Natural killer cell treated with Interleukin-12 subunit alpha and Interleukin-12 subunit beta and Interleukin-15 and Interleukin-18, amount 100 ng/mL, for 72 hours (primary cell): ENCODE data around the gene RERE. TPM values are rescaled to one million over a fixed set of nuclear protein-coding genes. Genes with fewer than 3 reads are reported as not detected.

Source experiments
- ATAC-seq, 2 donors: fragments of 150-1000 bp; cut with Tn5 transposase in 1 of 2; sonication (Bioruptor Pico), chemical (Tn5 transposase) in 1 of 2; 2 replicates each; pipeline ENCODE4 v1.10.0; 2021
- DNase-seq: peaks from one replicate; pipeline ENCODE4 v3.0.0; 2022; ENCODE audit warnings: low spot score
- H3K27ac Mint-ChIP-seq, 2 donors: 1 replicate in 1 of 2; 2 replicates in 1 of 2; pipeline ENCODE4 v1.8.0; 2022; ENCODE audit warnings: mixed read lengths in 2 of 2, mild to moderate bottlenecking in 1 of 2, moderate library complexity in 1 of 2
- H3K27me3 Mint-ChIP-seq, 2 donors: 1 replicate in 1 of 2; 2 replicates in 1 of 2; pipeline ENCODE4 v1.8.0; 2022; ENCODE audit warnings: mixed read lengths in 2 of 2
- H3K36me3 Mint-ChIP-seq: one replicate; pipeline ENCODE4 v1.8.0; 2022; ENCODE audit warnings: mixed read lengths
- H3K4me1 Mint-ChIP-seq, 2 donors: 1 replicate in 1 of 2; 2 replicates in 1 of 2; pipeline ENCODE4 v1.8.0; 2022; ENCODE audit warnings: low read depth in 2 of 2, mixed read lengths in 2 of 2, mild to moderate bottlenecking in 1 of 2
- H3K4me3 Mint-ChIP-seq: one replicate; pipeline ENCODE4 v1.8.0; 2022; ENCODE audit warnings: mixed read lengths
- H3K9me3 Mint-ChIP-seq: 2 replicates; pipeline ENCODE4 v1.8.0; 2022; ENCODE audit warnings: mixed read lengths
- total RNA-seq, 2 donors: library from RNA; stranded (reverse); gene quantifications; one replicate each; pipeline ENCODE4 v1.2.3, GENCODE V29; 2022

Gene RERE
- total RNA-seq, 2 donors from 2014 or later: 38.2 to 72.4 TPM

- Mint-ChIP-seq H3K9me3 (no peaks in the 10 kb centered on the region), H3K27me3 (peaks cover 0 to 19% of the 10 kb centered on the region in 2 donors), H3K27ac (no peak overlapping the region), H3K36me3 (no peaks in the 10 kb centered on the region), H3K4me3 (no peak overlapping the region), H3K4me1 (peaks cover 24 to 32% of the 10 kb centered on the region in 2 donors)
- DNase-seq (no peak), ATAC-seq (no peak)
Observed at GRCh38 chr1:8474369-8474768, 343.1 kb downstream of the RERE start.

GRCh38 chr1:8473891-8474300, 343.5 kb downstream of the RERE start:
- H3K4me3 Mint-ChIP-seq: peak overlapping the region; percentile 10
- no peaks in the 10 kb centered on the region for H3K9me3 Mint-ChIP-seq
- peaks cover 0 to 18% of the 10 kb centered on the region in 2 donors for H3K27me3 Mint-ChIP-seq
- H3K4me1 Mint-ChIP-seq: peaks cover 24 to 32% of the 10 kb centered on the region in 2 donors
- H3K27ac Mint-ChIP-seq: no peak overlapping the region
- no peak for ATAC-seq
- H3K36me3 Mint-ChIP-seq: no peaks in the 10 kb centered on the region
- no peak for DNase-seq

GRCh38 chr1:8473121-8473875, 344.1 kb downstream of the RERE start:
- peaks cover 24 to 32% of the 10 kb centered on the region in 2 donors for H3K4me1 Mint-ChIP-seq
- H3K4me3 Mint-ChIP-seq: peak overlapping the region; percentile 10
- peak; percentile 89 for ATAC-seq
- H3K27ac Mint-ChIP-seq: no peak overlapping the region
- no peaks in the 10 kb centered on the region for H3K9me3 Mint-ChIP-seq
- DNase-seq: no peak
- H3K36me3 Mint-ChIP-seq: no peaks in the 10 kb centered on the region
- H3K27me3 Mint-ChIP-seq: peaks cover 0 to 18% of the 10 kb centered on the region in 2 donors

- Mint-ChIP-seq H3K4me3 (peak overlapping the region; percentile 10), H3K27me3 (peaks cover 0 to 13% of the 10 kb centered on the region in 2 donors), H3K9me3 (no peaks in the 10 kb centered on the region), H3K27ac (no peak overlapping the region), H3K4me1 (peaks cover 22 to 26% of the 10 kb centered on the region in 2 donors), H3K36me3 (no peaks in the 10 kb centered on the region)
- no peak for DNase-seq
- ATAC-seq: no peak
Observed at GRCh38 chr1:8472668-8473067, 344.8 kb downstream of the RERE start.

GRCh38 chr1:8471451-8471850, 346.0 kb downstream of the RERE start:
- H3K27ac Mint-ChIP-seq: no peak overlapping the region
- H3K9me3 Mint-ChIP-seq: no peaks in the 10 kb centered on the region
- ATAC-seq: no peak
- no peaks in the 10 kb centered on the region for H3K36me3 Mint-ChIP-seq
- no peak for DNase-seq
- H3K4me1 Mint-ChIP-seq: peaks cover 16 to 18% of the 10 kb centered on the region in 2 donors
- peaks cover 0 to 10% of the 10 kb centered on the region in 2 donors for H3K27me3 Mint-ChIP-seq
- H3K4me3 Mint-ChIP-seq: no peak overlapping the region

- H3K27ac Mint-ChIP-seq: no peak overlapping the region
- H3K4me3 Mint-ChIP-seq: no peak overlapping the region
- H3K27me3 Mint-ChIP-seq: peaks cover 0 to 5% of the 10 kb centered on the region in 2 donors
- ATAC-seq: no peak
- peaks cover 12 to 16% of the 10 kb centered on the region in 2 donors for H3K4me1 Mint-ChIP-seq
- no peak for DNase-seq
- H3K9me3 Mint-ChIP-seq: no peaks in the 10 kb centered on the region
- no peaks in the 10 kb centered on the region for H3K36me3 Mint-ChIP-seq
Observed at GRCh38 chr1:8468751-8469150, 348.7 kb downstream of the RERE start.

GRCh38 chr1:8467308-8467707, 350.1 kb downstream of the RERE start:
- H3K9me3 Mint-ChIP-seq: no peaks in the 10 kb centered on the region
- no peak overlapping the region for H3K27ac Mint-ChIP-seq

GRCh38 chr1:8465692-8466091, 351.7 kb downstream of the RERE start:
- no peaks in the 10 kb centered on the region for H3K27me3 Mint-ChIP-seq
- peaks cover 7 to 16% of the 10 kb centered on the region in 2 donors for H3K4me1 Mint-ChIP-seq
- H3K4me3 Mint-ChIP-seq: no peak overlapping the region
- no peak for ATAC-seq
- H3K36me3 Mint-ChIP-seq: no peaks in the 10 kb centered on the region
- no peaks in the 10 kb centered on the region for H3K9me3 Mint-ChIP-seq
- H3K27ac Mint-ChIP-seq: no peak overlapping the region
- no peak for DNase-seq

More at GRCh38 chr1:8467308-8467707, 350.1 kb downstream of the RERE start:
- no peak for DNase-seq
- Mint-ChIP-seq H3K4me3 (no peak overlapping the region), H3K36me3 (no peaks in the 10 kb centered on the region), H3K4me1 (peaks cover 8 to 9% of the 10 kb centered on the region in 2 donors), H3K27me3 (no peaks in the 10 kb centered on the region)
- ATAC-seq: no peak

GRCh38 chr1:8465013-8465412, 352.4 kb downstream of the RERE start:
- peaks cover 7 to 16% of the 10 kb centered on the region in 2 donors for H3K4me1 Mint-ChIP-seq
- H3K9me3 Mint-ChIP-seq: no peaks in the 10 kb centered on the region
- ATAC-seq (no peak), DNase-seq (no peak)
- no peak overlapping the region for H3K4me3 Mint-ChIP-seq
- no peaks in the 10 kb centered on the region for H3K36me3 Mint-ChIP-seq
- no peak overlapping the region for H3K27ac Mint-ChIP-seq
- H3K27me3 Mint-ChIP-seq: no peaks in the 10 kb centered on the region

GRCh38 chr1:8464377-8464776, 353.1 kb downstream of the RERE start:
- Mint-ChIP-seq H3K27me3 (no peaks in the 10 kb centered on the region), H3K27ac (no peak overlapping the region), H3K4me1 (peaks cover 7 to 19% of the 10 kb centered on the region in 2 donors), H3K36me3 (no peaks in the 10 kb centered on the region), H3K4me3 (no peak overlapping the region), H3K9me3 (no peaks in the 10 kb centered on the region)
- ATAC-seq (no peak), DNase-seq (no peak)

GRCh38 chr1:8463144-8463927, 354.1 kb downstream of the RERE start:
- DNase-seq (no peak), ATAC-seq (no peak)
- H3K4me3 Mint-ChIP-seq: no peak overlapping the region
- H3K27ac Mint-ChIP-seq: peak overlapping the region in 1 of 2 donors; percentile 24
- H3K36me3 Mint-ChIP-seq: no peaks in the 10 kb centered on the region
- no peaks in the 10 kb centered on the region for H3K27me3 Mint-ChIP-seq
- H3K9me3 Mint-ChIP-seq: no peaks in the 10 kb centered on the region
- peaks cover 7 to 19% of the 10 kb centered on the region in 2 donors for H3K4me1 Mint-ChIP-seq

- no peaks in the 10 kb centered on the region for H3K27me3 Mint-ChIP-seq
- ATAC-seq: no peak
- H3K27ac Mint-ChIP-seq: peak overlapping the region in 1 of 2 donors; percentile 30
- H3K36me3 Mint-ChIP-seq: no peaks in the 10 kb centered on the region
- H3K4me3 Mint-ChIP-seq: no peak overlapping the region
- no peak for DNase-seq
- peaks cover 12 to 19% of the 10 kb centered on the region in 2 donors for H3K4me1 Mint-ChIP-seq
- H3K9me3 Mint-ChIP-seq: no peaks in the 10 kb centered on the region
Observed at GRCh38 chr1:8462371-8462892, 355.0 kb downstream of the RERE start.

- Mint-ChIP-seq H3K4me1 (peaks cover 12 to 22% of the 10 kb centered on the region in 2 donors), H3K36me3 (no peaks in the 10 kb centered on the region), H3K4me3 (no peak overlapping the region), H3K27ac (no peak overlapping the region), H3K27me3 (no peaks in the 10 kb centered on the region), H3K9me3 (no peaks in the 10 kb centered on the region)
- ATAC-seq (no peak), DNase-seq (no peak)
Observed at GRCh38 chr1:8461351-8462110, 355.9 kb downstream of the RERE start.
